OCI-LY3 (cell line): Measurements from ENCODE around the gene PSMA7.

Experiments
- H2AFZ ChIP-seq: fragments of 200-600, 300-600 bp; shearing (Covaris generic); 2 replicates; pipeline ENCODE4 v1.6.0; 2014; ENCODE audit warnings: antibody characterized with exemption, low read depth, low read length
- H3K27ac ChIP-seq: fragments of 200-600, 300-600 bp; sonication (generic); 2 replicates; pipeline ENCODE4 v1.5.1; 2014; ENCODE audit warnings: mild to moderate bottlenecking, low read length, moderate library complexity, mixed read lengths
- H3K27me3 ChIP-seq: fragments of 200-600, 300-600 bp; sonication (generic); 2 replicates; pipeline ENCODE4 v1.6.1; 2014; ENCODE audit warnings: low read depth, low read length, mixed read lengths
- H3K36me3 ChIP-seq: fragments of 200-600, 300-600 bp; sonication (generic); replicated peaks from 2 replicates; pipeline ENCODE3; 2014; ENCODE audit warnings: low read depth, low read length, mixed read lengths
- H3K4me1 ChIP-seq: fragments of 300-600, 200-600 bp; sonication (generic); 2 replicates; pipeline ENCODE4 v1.6.1; 2014; ENCODE audit warnings: low read length, mixed read lengths
- H3K4me2 ChIP-seq: fragments of 200-600, 300-600 bp; sonication (generic); 2 replicates; pipeline ENCODE4 v1.6.1; 2014; ENCODE audit warnings: low read length, mixed read lengths
- H3K4me3 ChIP-seq: fragments of 300-600, 200-600 bp; sonication (generic); 2 replicates; pipeline ENCODE4 v1.5.1; 2014; ENCODE audit warnings: antibody characterized with exemption, mild to moderate bottlenecking, low read length, moderate library complexity
- H3K79me2 ChIP-seq: fragments of 300-600, 200-600 bp; shearing (Covaris generic); 2 replicates; pipeline ENCODE4 v1.6.1; 2014; ENCODE audit warnings: mild to moderate bottlenecking, low read length, mixed read lengths
- H3K9ac ChIP-seq: fragments of 300-600, 200-600 bp; shearing (Covaris generic); 2 replicates; pipeline ENCODE4 v1.6.0; 2014; ENCODE audit warnings: mild to moderate bottlenecking, low read length, moderate library complexity
- H3K9me3 ChIP-seq: fragments of 200-600, 300-600 bp; shearing (Covaris generic); 2 replicates; pipeline ENCODE4 v1.6.1; 2014; ENCODE audit warnings: low read length, mixed read lengths; ENCODE audit not compliant: insufficient read depth
- H4K20me1 ChIP-seq: fragments of 200-600, 300-600 bp; sonication (generic); 2 replicates; pipeline ENCODE4 v1.6.1; 2016; ENCODE audit warnings: low read length, mixed read lengths; ENCODE audit not compliant: insufficient read depth
- EZH2phosphoT487 ChIP-seq: fragments of 200-600 bp; shearing (Covaris generic); IDR thresholded peaks from 2 replicates; pipeline ENCODE4 v1.6.1; 2018; ENCODE audit warnings: antibody characterized with exemption, mixed run types, low read depth
- TF ChIP-seq, protein P1 (sequence below): fragments of 200-600, 300-600 bp; sonication (generic); IDR thresholded peaks from 2 replicates; pipeline ENCODE4 v1.5.1; 2014; ENCODE audit warnings: antibody characterized with exemption, low read length, low read depth

PSMA7 gene

GRCh38 chr20:62183426-62184142, 40.4 kb upstream of the PSMA7 start:
- peaks cover 29% of the 10 kb centered on the region for H3K4me1 ChIP-seq
- peak overlapping the region; percentile 87 for H3K4me3 ChIP-seq
- peaks cover 3% of the 10 kb centered on the region; the same call in 1 of the 2 replicates for H4K20me1 ChIP-seq
- TF ChIP-seq, protein P1, sequence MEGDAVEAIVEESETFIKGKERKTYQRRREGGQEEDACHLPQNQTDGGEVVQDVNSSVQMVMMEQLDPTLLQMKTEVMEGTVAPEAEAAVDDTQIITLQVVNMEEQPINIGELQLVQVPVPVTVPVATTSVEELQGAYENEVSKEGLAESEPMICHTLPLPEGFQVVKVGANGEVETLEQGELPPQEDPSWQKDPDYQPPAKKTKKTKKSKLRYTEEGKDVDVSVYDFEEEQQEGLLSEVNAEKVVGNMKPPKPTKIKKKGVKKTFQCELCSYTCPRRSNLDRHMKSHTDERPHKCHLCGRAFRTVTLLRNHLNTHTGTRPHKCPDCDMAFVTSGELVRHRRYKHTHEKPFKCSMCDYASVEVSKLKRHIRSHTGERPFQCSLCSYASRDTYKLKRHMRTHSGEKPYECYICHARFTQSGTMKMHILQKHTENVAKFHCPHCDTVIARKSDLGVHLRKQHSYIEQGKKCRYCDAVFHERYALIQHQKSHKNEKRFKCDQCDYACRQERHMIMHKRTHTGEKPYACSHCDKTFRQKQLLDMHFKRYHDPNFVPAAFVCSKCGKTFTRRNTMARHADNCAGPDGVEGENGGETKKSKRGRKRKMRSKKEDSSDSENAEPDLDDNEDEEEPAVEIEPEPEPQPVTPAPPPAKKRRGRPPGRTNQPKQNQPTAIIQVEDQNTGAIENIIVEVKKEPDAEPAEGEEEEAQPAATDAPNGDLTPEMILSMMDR, result no peak
- no peak for TF ChIP-seq EZH2phosphoT487
- H3K27me3 ChIP-seq, result no peaks in the 10 kb centered on the region
- no peaks in the 10 kb centered on the region for H3K9me3 ChIP-seq
- H3K9ac ChIP-seq, result peak overlapping the region; percentile 87
- H2AFZ ChIP-seq, result no peak overlapping the region
- H3K36me3 ChIP-seq, result no peaks in the 10 kb centered on the region
- peak overlapping the region; percentile 98 for H3K4me2 ChIP-seq
- peak overlapping the region; percentile 78 for H3K27ac ChIP-seq
- peaks cover 65% of the 10 kb centered on the region for H3K79me2 ChIP-seq

GRCh38 chr20:62182469-62183425, 39.6 kb upstream of the PSMA7 start, which contains the start of gene MTG2:
TSS of gene MTG2 (plus strand) at chr20:62183028. CDS start at chr20:62193421, 10,393 bp downstream.
- H3K36me3 ChIP-seq, result no peaks in the 10 kb centered on the region
- H3K4me1 ChIP-seq, result peaks cover 29% of the 10 kb centered on the region

DNA sequence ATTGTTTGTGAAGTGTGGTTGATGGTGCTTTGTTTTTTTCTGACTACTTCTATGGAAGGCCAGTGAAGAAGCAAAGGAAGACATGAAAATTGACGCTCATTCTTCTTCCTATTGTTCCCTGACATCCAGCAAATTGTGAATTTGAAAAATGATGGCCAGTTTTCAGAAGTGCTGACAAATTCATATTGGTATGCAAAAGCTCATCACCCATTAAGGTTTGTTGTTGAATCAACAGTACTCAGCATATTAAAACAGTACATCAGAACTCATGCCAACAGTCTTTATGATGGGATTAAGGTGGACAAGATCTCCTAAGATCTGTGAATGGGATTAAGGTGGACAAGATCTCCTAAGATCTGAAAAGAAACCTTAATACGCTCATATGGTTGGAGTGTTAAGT, 38.6 kb upstream of the PSMA7 start:
- TF ChIP-seq, protein P1, result no peak
- no peak for TF ChIP-seq EZH2phosphoT487
- Histone ChIP-seq H3K79me2 (peaks cover 47% of the 10 kb centered on the region), H3K4me3 (peak overlapping the region; percentile 87), H3K27me3 (no peaks in the 10 kb centered on the region), H3K4me1 (peaks cover 25% of the 10 kb centered on the region), H4K20me1 (no peaks in the 10 kb centered on the region; the same call in 1 of the 2 replicates), H3K4me2 (peak overlapping the region; percentile 84), H3K9me3 (no peaks in the 10 kb centered on the region), H3K27ac (peak overlapping the region; percentile 78; the same call in 1 of the 2 replicates), H2AFZ (no peak overlapping the region), H3K9ac (peak overlapping the region; percentile 87), H3K36me3 (peaks cover 3% of the 10 kb centered on the region)

More at GRCh38 chr20:62182469-62183425, 39.6 kb upstream of the PSMA7 start, which contains the start of gene MTG2:
- peaks cover 56% of the 10 kb centered on the region for H3K79me2 ChIP-seq
- peak within 1 kb of the TSS; percentile 87 for H3K9ac ChIP-seq
- H3K4me2 ChIP-seq, result peak within 1 kb of the TSS; percentile 98
- peak within 1 kb of the TSS; percentile 87 for H3K4me3 ChIP-seq
- no peaks in the 10 kb centered on the region for H3K27me3 ChIP-seq
- H3K27ac ChIP-seq, result peak within 1 kb of the TSS; percentile 78
- TF ChIP-seq EZH2phosphoT487, result no peak
- TF ChIP-seq, protein P1, result no peak
- H2AFZ ChIP-seq, result peak within 1 kb of the TSS; percentile 68; the same call in 1 of the 2 replicates
- H3K9me3 ChIP-seq, result no peaks in the 10 kb centered on the region
- H4K20me1 ChIP-seq, result peaks cover 2% of the 10 kb centered on the region; the same call in 1 of the 2 replicates

GRCh38 chr20:62179162-62179504, 35.9 kb upstream of the PSMA7 start:
- Histone ChIP-seq H4K20me1 (no peaks in the 10 kb centered on the region), H3K79me2 (peaks cover 23% of the 10 kb centered on the region), H3K9me3 (no peaks in the 10 kb centered on the region), H3K27me3 (no peaks in the 10 kb centered on the region), H3K4me1 (peaks cover 9% of the 10 kb centered on the region), H3K4me3 (no peak overlapping the region), H3K36me3 (peaks cover 3% of the 10 kb centered on the region), H3K4me2 (no peak overlapping the region), H3K9ac (no peak overlapping the region), H3K27ac (no peak overlapping the region), H2AFZ (no peak overlapping the region)
- no peak for TF ChIP-seq EZH2phosphoT487
- TF ChIP-seq, protein P1, result no peak
